Hepatocyte (in vitro differentiated cells): ENCODE results near the gene OTUD5. TPM values are rescaled to one million over a fixed set of nuclear protein-coding genes. Genes with fewer than 3 reads are reported as not detected.

Source experiments
- DNase-seq: peaks from one replicate; pipeline ENCODE4 v3.0.0-alpha.2; 2016; ENCODE audit warnings: low spot score
- H2AFZ ChIP-seq: fragments of 200-600 bp; sonication (generic); 2 replicates; pipeline ENCODE4 v1.6.0; 2016; ENCODE audit warnings: antibody characterized with exemption, mild to moderate bottlenecking
- H3K27ac ChIP-seq: fragments of 200-600 bp; sonication (generic); 2 replicates; pipeline ENCODE4 v1.5.1; 2016; ENCODE audit warnings: mild to moderate bottlenecking
- H3K27me3 ChIP-seq: fragments of 200-600 bp; sonication (generic); 2 replicates; pipeline ENCODE4 v1.6.1; 2016
- H3K36me3 ChIP-seq: fragments of 200-600 bp; sonication (generic); replicated peaks from 2 replicates; pipeline ENCODE4 v1.5.1; 2016; ENCODE audit warnings: low read depth; ENCODE audit not compliant: insufficient read depth
- H3K4me1 ChIP-seq: fragments of 200-600 bp; sonication (generic); 2 replicates; pipeline ENCODE4 v1.5.1; 2016; ENCODE audit warnings: mild to moderate bottlenecking, moderate library complexity; ENCODE audit not compliant: insufficient read depth
- H3K4me2 ChIP-seq: fragments of 200-600 bp; sonication (generic); 2 replicates; pipeline ENCODE4 v1.6.0; 2016
- H3K4me3 ChIP-seq: fragments of 200-600 bp; sonication (generic); 2 replicates; pipeline ENCODE4 v1.5.1; 2016; ENCODE audit warnings: mild to moderate bottlenecking
- H3K79me2 ChIP-seq: fragments of 200-600 bp; sonication (generic); 2 replicates; pipeline ENCODE4 v1.6.0; 2017; ENCODE audit warnings: mild to moderate bottlenecking
- H3K9me2 ChIP-seq: fragments of 200-600 bp; sonication (generic); replicated peaks from 2 replicates; pipeline ENCODE4 v1.6.0; 2017; ENCODE audit warnings: mild to moderate bottlenecking; ENCODE audit not compliant: insufficient read depth
- H3K9me3 ChIP-seq: fragments of 200-600 bp; sonication (generic); 2 replicates; pipeline ENCODE4 v1.5.1; 2016; ENCODE audit warnings: low read depth, mild to moderate bottlenecking
- H4K20me1 ChIP-seq: fragments of 200-600 bp; sonication (generic); 2 replicates; pipeline ENCODE4 v1.6.0; 2016; ENCODE audit warnings: mild to moderate bottlenecking; ENCODE audit not compliant: insufficient read depth, poor library complexity, severe bottlenecking
- CTCF ChIP-seq: fragments of 200-600 bp; sonication (generic); IDR thresholded peaks from 2 replicates; pipeline ENCODE4 v1.5.1; 2016; ENCODE audit warnings: antibody characterized with exemption, mild to moderate bottlenecking; ENCODE audit not compliant: poor library complexity
- EZH2 ChIP-seq: fragments of 200-600 bp; sonication (generic); IDR thresholded peaks from 2 replicates; pipeline ENCODE4 v1.6.1; 2016; ENCODE audit warnings: antibody characterized with exemption, mild to moderate bottlenecking, borderline replicate concordance
- EZH2phosphoT487 ChIP-seq: fragments of 200-600 bp; sonication (generic); IDR thresholded peaks from one replicate; pipeline ENCODE4 v1.6.1; 2018; ENCODE audit warnings: antibody characterized with exemption, mild to moderate bottlenecking, low read depth, moderate library complexity; ENCODE audit not compliant: unreplicated experiment, severe bottlenecking
- WGBS: methylation state at CpG from one replicate; pipeline ENCODE4 v1.1.6; 2016; ENCODE audit warnings: low lambda C conversion rate; ENCODE audit errors: missing lambda C conversion rate; 5-methylcytosine and 5-hydroxymethylcytosine counted together
- polyA plus RNA-seq: library from polyadenylated mRNA; unstranded; fragments of >200 nt; fragmentation: Nextera tagmentation; extraction: Ambion mirVana; gene quantifications from 2 replicates; pipeline ENCODE4 v1.2.1, GENCODE V29; 2016
- total RNA-seq: library from RNA; depleted of rRNA; stranded (reverse); fragments of >200 nt; gene quantifications from 2 replicates; pipeline ENCODE4 v1.2.3, GENCODE V29; 2014

OTUD5 gene
- total and polyA plus RNA-seq, 2 experiments from 2014 or later = 32.5 to 51.2 TPM

GRCh38 chrX:48893556-48894348 is 63.7 kb downstream of the OTUD5 start:
- Histone ChIP-seq H3K4me3 (no peak overlapping the region), H4K20me1 (no peaks in the 10 kb centered on the region), H3K9me2 (no peaks in the 10 kb centered on the region), H2AFZ (no peak overlapping the region), H3K9me3 (no peaks in the 10 kb centered on the region), H3K4me2 (no peak overlapping the region), H3K27ac (no peak overlapping the region), H3K4me1 (peaks cover 5% of the 10 kb centered on the region), H3K79me2 (peaks cover 14% of the 10 kb centered on the region), H3K27me3 (no peaks in the 10 kb centered on the region), H3K36me3 (no peaks in the 10 kb centered on the region)
- no peak for TF ChIP-seq CTCF
- no peak for TF ChIP-seq EZH2
- no peak for TF ChIP-seq EZH2phosphoT487
- DNase-seq = no peak
- 66% methylated on average over 14 of the region's 16 CpGs for whole genome bisulfite sequencing

GRCh38 chrX:48892896-48893295 is 64.5 kb downstream of the OTUD5 start:
- Histone ChIP-seq H3K27ac (no peak overlapping the region), H3K27me3 (no peaks in the 10 kb centered on the region), H3K4me2 (no peak overlapping the region), H3K4me1 (peaks cover 5% of the 10 kb centered on the region), H2AFZ (no peak overlapping the region), H3K9me3 (no peaks in the 10 kb centered on the region), H4K20me1 (no peaks in the 10 kb centered on the region), H3K4me3 (no peak overlapping the region), H3K79me2 (peaks cover 14% of the 10 kb centered on the region), H3K9me2 (no peaks in the 10 kb centered on the region), H3K36me3 (no peaks in the 10 kb centered on the region)
- TF ChIP-seq EZH2phosphoT487 (no peak), EZH2 (no peak), CTCF (no peak)
- WGBS = 78% methylated on average over 4 of the region's 4 CpGs
- no peak for DNase-seq

GRCh38 chrX:48891402-48892288 is 65.8 kb downstream of the OTUD5 start:
- Histone ChIP-seq H3K36me3 (no peaks in the 10 kb centered on the region), H4K20me1 (no peaks in the 10 kb centered on the region), H3K4me3 (peak overlapping the region; percentile 44), H3K4me2 (peak overlapping the region; percentile 82), H3K27ac (peak overlapping the region; percentile 80), H3K9me2 (no peaks in the 10 kb centered on the region), H3K4me1 (peaks cover 5% of the 10 kb centered on the region), H3K9me3 (no peaks in the 10 kb centered on the region), H3K79me2 (peaks cover 14% of the 10 kb centered on the region), H2AFZ (peak overlapping the region; percentile 46), H3K27me3 (no peaks in the 10 kb centered on the region)
- 37% methylated on average over 30 of the region's 68 CpGs for WGBS
- TF ChIP-seq CTCF (peak; percentile 54), EZH2phosphoT487 (no peak), EZH2 (no peak)
- DNase-seq = peak; percentile 92
